Measurements from ENCODE around the gene AOPEP. TPM values are rescaled to one million over a fixed set of nuclear protein-coding genes. Genes with fewer than 3 reads are reported as not detected.
A peak's percentile ranks its signal among the peaks of the same experiment; 100 is the strongest.

Gene AOPEP
- total and polyA plus RNA-seq, 7 donors = 28.0 to 490 (median 184) TPM

- H3K27ac ChIP-seq = peak overlapping the region; percentile 70 to 83 (median 78)
- H3K27me3 ChIP-seq = no peaks in the 10 kb centered on the region
- H3K4me3 ChIP-seq = no peak overlapping the region
- no peaks in the 10 kb centered on the region for H3K9me3 ChIP-seq
- peaks cover 0 to 33% (median 20%) of the 10 kb centered on the region in 4 donors for H3K4me1 ChIP-seq
- intact Hi-C loops (cut with DNase I) = no loop called here
- WGBS, 2 donors = 95 to 97% methylated on average over 8 of the region's 8 CpGs
- no peak for DNase-seq
- no peaks in the 10 kb centered on the region for H3K36me3 ChIP-seq
- TF ChIP-seq POLR2A (IDR thresholded peaks at IDR 0.05) (no peak), POLR2AphosphoS5 (IDR thresholded peaks at IDR 0.05) (no peak), CTCF (IDR thresholded peaks at IDR 0.05) (no peak), EP300 (IDR thresholded peaks at IDR 0.05) (no peak)
Measured at GRCh38 chr9:94899464-94900221, 173.1 kb downstream of the AOPEP start.

- intact Hi-C loops (cut with DNase I) = no loop called here
Measured at GRCh38 chr9:94900222-94901018, 173.9 kb downstream of the AOPEP start.

GRCh38 chr9:94901019-94901363, 174.5 kb downstream of the AOPEP start:
- TF ChIP-seq EP300 (IDR thresholded peaks at IDR 0.05) (no peak), POLR2AphosphoS5 (IDR thresholded peaks at IDR 0.05) (no peak), POLR2A (IDR thresholded peaks at IDR 0.05) (no peak)
- H3K4me3 ChIP-seq = peak overlapping the region in 1 of 4 donors; percentile 9
- WGBS, 2 donors = 63 to 86% methylated on average over 4 of the region's 4 CpGs
- peaks cover 0 to 33% (median 20%) of the 10 kb centered on the region in 4 donors for H3K4me1 ChIP-seq
- H3K9me3 ChIP-seq = no peaks in the 10 kb centered on the region
- no peak for DNase-seq
- no peaks in the 10 kb centered on the region for H3K27me3 ChIP-seq
- intact Hi-C loops (cut with DNase I) = no loop called here
- H3K36me3 ChIP-seq = no peaks in the 10 kb centered on the region
- peak overlapping the region; percentile 70 to 83 (median 78) for H3K27ac ChIP-seq

More at GRCh38 chr9:94900222-94901018, 173.9 kb downstream of the AOPEP start:
- Histone ChIP-seq H3K9me3 (no peaks in the 10 kb centered on the region), H3K27ac (peak overlapping the region; percentile 70 to 83 (median 78)), H3K36me3 (no peaks in the 10 kb centered on the region), H3K27me3 (no peaks in the 10 kb centered on the region), H3K4me3 (peak overlapping the region; percentile 5 to 9 (median 6)), H3K4me1 (peaks cover 0 to 33% (median 20%) of the 10 kb centered on the region in 4 donors)
- TF ChIP-seq POLR2AphosphoS5 (IDR thresholded peaks at IDR 0.05) (peak; percentile 31 to 62 (median 44)), CTCF (IDR thresholded peaks at IDR 0.05) (no peak), POLR2A (IDR thresholded peaks at IDR 0.05) (no peak), EP300 (IDR thresholded peaks at IDR 0.05) (peak in 1 of 4 donors; percentile 5)
- 80 to 86% methylated on average over 10 of the region's 10 CpGs for WGBS, 2 donors
- no peak for DNase-seq

- TF ChIP-seq CTCF (IDR thresholded peaks at IDR 0.05) = no peak
- no peak for TF ChIP-seq POLR2AphosphoS5 (IDR thresholded peaks at IDR 0.05)
- no peak for TF ChIP-seq POLR2A (IDR thresholded peaks at IDR 0.05)
- TF ChIP-seq EP300 (IDR thresholded peaks at IDR 0.05) = no peak
- H3K9me3 ChIP-seq = no peaks in the 10 kb centered on the region
- H3K27me3 ChIP-seq = no peaks in the 10 kb centered on the region
- H3K27ac ChIP-seq = no peak overlapping the region
- intact Hi-C loops (cut with DNase I) = no loop called here
- H3K36me3 ChIP-seq = no peaks in the 10 kb centered on the region
- H3K4me3 ChIP-seq = no peak overlapping the region
- H3K4me1 ChIP-seq = peaks cover 0 to 52% (median 41%) of the 10 kb centered on the region in 4 donors
- DNase-seq = no peak
- 92% methylated on average over 2 of the region's 2 CpGs for WGBS, 2 donors
Measured at GRCh38 chr9:94903961-94904421, 177.5 kb downstream of the AOPEP start.

- no peak overlapping the region for H3K27ac ChIP-seq
- no peak for DNase-seq
- intact Hi-C loops (cut with DNase I) = loop anchor here (5.0 kb wide), 1 partner anchor 102 kb away; no protein-coding TSS in a partner anchor
- H3K27me3 ChIP-seq = no peaks in the 10 kb centered on the region
- H3K9me3 ChIP-seq = no peaks in the 10 kb centered on the region
- TF ChIP-seq POLR2A (IDR thresholded peaks at IDR 0.05) (no peak), POLR2AphosphoS5 (IDR thresholded peaks at IDR 0.05) (no peak), EP300 (IDR thresholded peaks at IDR 0.05) (no peak), CTCF (IDR thresholded peaks at IDR 0.05) (no peak)
- 89 to 92% methylated on average over 3 of the region's 3 CpGs for WGBS, 2 donors
- no peaks in the 10 kb centered on the region for H3K36me3 ChIP-seq
- peaks cover 0 to 51% (median 38%) of the 10 kb centered on the region in 4 donors for H3K4me1 ChIP-seq
- no peak overlapping the region for H3K4me3 ChIP-seq
Measured at GRCh38 chr9:94904806-94905205, 178.3 kb downstream of the AOPEP start.

All from sigmoid colon (tissue), 7 donors.